H9 (cell line): ENCODE results near the gene LRRN4. TPM values are rescaled to one million over a fixed set of nuclear protein-coding genes. Genes with fewer than 3 reads are reported as not detected.

Experiments
- DNase-seq: peaks from one replicate; pipeline ENCODE4 v3.0.0-alpha.2; 2017
- H2AFZ ChIP-seq: one replicate; pipeline ENCODE4 v1.6.1; 2013; ENCODE audit warnings: mild to moderate bottlenecking, low read length, control low read depth, moderate library complexity
- H2AK5ac ChIP-seq: 2 replicates; pipeline ENCODE4 v1.6.1; 2013; ENCODE audit warnings: low read length, control low read depth, mixed read lengths; ENCODE audit not compliant: insufficient read length
- H2BK120ac ChIP-seq: one replicate; pipeline ENCODE4 v1.6.1; 2013; ENCODE audit warnings: low read depth, mild to moderate bottlenecking, low read length, control low read depth, inconsistent platforms; ENCODE audit not compliant: poor library complexity, severe bottlenecking
- H2BK12ac ChIP-seq: 2 replicates; pipeline ENCODE4 v1.6.1; 2013; ENCODE audit warnings: low read length, control low read depth, mixed read lengths, low read depth; ENCODE audit not compliant: insufficient read length
- H2BK15ac ChIP-seq: 2 replicates; pipeline ENCODE4 v1.6.1; 2013; ENCODE audit warnings: low read depth, low read length, control low read depth
- H2BK20ac ChIP-seq: one replicate; pipeline ENCODE4 v1.6.1; 2013; ENCODE audit warnings: low read depth, mild to moderate bottlenecking, low read length, control low read depth, inconsistent platforms; ENCODE audit not compliant: poor library complexity, severe bottlenecking
- H2BK5ac ChIP-seq: 2 replicates; pipeline ENCODE4 v1.6.1; 2013; ENCODE audit warnings: low read length, control low read depth, mixed read lengths; ENCODE audit not compliant: insufficient read length
- H3K14ac ChIP-seq: 2 replicates; pipeline ENCODE4 v1.6.1; 2013; ENCODE audit warnings: low read length, control low read depth; ENCODE audit not compliant: insufficient read depth
- H3K18ac ChIP-seq: 2 replicates; pipeline ENCODE4 v1.6.1; 2013; ENCODE audit warnings: low read depth, mild to moderate bottlenecking, mixed read lengths, low read length, control low read depth; ENCODE audit not compliant: insufficient read length
- H3K23ac ChIP-seq: 2 replicates; pipeline ENCODE4 v1.6.1; 2013; ENCODE audit warnings: low read length, control low read depth, mixed read lengths, low read depth; ENCODE audit not compliant: insufficient read length
- H3K23me2 ChIP-seq: 2 replicates; pipeline ENCODE4 v1.6.1; 2013; ENCODE audit warnings: low read depth, mild to moderate bottlenecking, mixed read lengths, low read length, control low read depth; ENCODE audit not compliant: insufficient read length, poor library complexity, severe bottlenecking
- H3K27ac ChIP-seq: 2 replicates; pipeline ENCODE4 v1.5.1; 2013; ENCODE audit warnings: low read length, control low read depth, mixed read lengths, low read depth; ENCODE audit not compliant: insufficient read length
- H3K27me3 ChIP-seq: 2 replicates; pipeline ENCODE4 v1.6.1; 2013; ENCODE audit warnings: low read length, control low read depth, inconsistent platforms; ENCODE audit not compliant: insufficient read depth
- H3K4ac ChIP-seq: 2 replicates; pipeline ENCODE4 v1.6.1; 2013; ENCODE audit warnings: low read depth, mild to moderate bottlenecking, control low read depth, inconsistent platforms, low read length, moderate library complexity
- H3K4me1 ChIP-seq: 2 replicates; pipeline ENCODE4 v1.6.1; 2013; ENCODE audit warnings: low read length, control low read depth, inconsistent platforms; ENCODE audit not compliant: insufficient read depth
- H3K4me2 ChIP-seq: 2 replicates; pipeline ENCODE4 v1.6.1; 2013; ENCODE audit warnings: low read length, control low read depth, mixed read lengths; ENCODE audit not compliant: insufficient read length, insufficient read depth
- H3K56ac ChIP-seq: 2 replicates; pipeline ENCODE4 v1.6.1; 2013; ENCODE audit warnings: low read depth, mild to moderate bottlenecking, mixed read lengths, low read length, control low read depth; ENCODE audit not compliant: insufficient read length
- H3K79me1 ChIP-seq: 2 replicates; pipeline ENCODE4 v1.6.1; 2013; ENCODE audit warnings: low read depth, mild to moderate bottlenecking, moderate library complexity, low read length, control low read depth, inconsistent platforms; ENCODE audit not compliant: insufficient read depth, poor library complexity, severe bottlenecking
- H3K79me2 ChIP-seq: 2 replicates; pipeline ENCODE4 v1.6.1; 2013; ENCODE audit warnings: low read length, control low read depth, inconsistent platforms; ENCODE audit not compliant: insufficient read depth
- H3K9ac ChIP-seq: 2 replicates; pipeline ENCODE4 v1.6.1; 2013; ENCODE audit warnings: low read length, control low read depth, mixed read lengths; ENCODE audit not compliant: insufficient read length; ENCODE audit errors: extremely low read depth
- H3K9me3 ChIP-seq: one replicate; pipeline ENCODE4 v1.6.1; 2013; ENCODE audit warnings: low read depth, low read length, inconsistent platforms; ENCODE audit not compliant: control insufficient read depth
- H3T11ph ChIP-seq: one replicate; pipeline ENCODE4 v1.6.1; 2013; ENCODE audit warnings: mild to moderate bottlenecking, low read length, control low read depth, inconsistent platforms
- H4K20me1 ChIP-seq: one replicate; pipeline ENCODE4 v1.6.1; 2013; ENCODE audit not compliant: control insufficient read depth, insufficient read length, insufficient read depth
- H4K5ac ChIP-seq: 2 replicates; pipeline ENCODE4 v1.6.1; 2013; ENCODE audit warnings: low read depth, mild to moderate bottlenecking, mixed read lengths, low read length, control low read depth; ENCODE audit not compliant: insufficient read length
- H4K8ac ChIP-seq: replicated peaks from 2 replicates; pipeline ENCODE4 v1.6.1; 2013; ENCODE audit warnings: low read length, control low read depth, mixed read lengths, low read depth; ENCODE audit not compliant: insufficient read length
- H4K91ac ChIP-seq: 2 replicates; pipeline ENCODE4 v1.6.1; 2013; ENCODE audit warnings: low read depth, mild to moderate bottlenecking, moderate library complexity, mixed read lengths, low read length, control low read depth; ENCODE audit not compliant: insufficient read length
- H3K27ac Mint-ChIP-seq, 3 experiments: 2 replicates in 2 of 3; 3 replicates in 1 of 3; pipeline ENCODE4 v1.8.0; 2020 to 2021; ENCODE audit warnings: mixed read lengths in 3 of 3, mild to moderate bottlenecking in 1 of 3, moderate library complexity in 1 of 3
- H3K27me3 Mint-ChIP-seq: 2 replicates; pipeline ENCODE4 v1.8.0; 2021; ENCODE audit warnings: low read depth, mild to moderate bottlenecking, moderate library complexity, mixed read lengths
- H3K36me3 Mint-ChIP-seq, 3 experiments: 2 replicates in 2 of 3; 3 replicates in 1 of 3; pipeline ENCODE4 v1.8.0; 2020 to 2021; ENCODE audit warnings: low read depth in 3 of 3, mixed read lengths in 3 of 3; ENCODE audit not compliant: insufficient read depth in 1 of 3
- H3K4me1 Mint-ChIP-seq, 2 experiments: 2 replicates each; pipeline ENCODE4 v1.8.0; 2020; ENCODE audit warnings: mixed read lengths in 2 of 2
- H3K4me3 Mint-ChIP-seq, 2 experiments: 2 replicates in 1 of 2; 3 replicates in 1 of 2; pipeline ENCODE4 v1.8.0; 2020 to 2021; ENCODE audit warnings: mild to moderate bottlenecking in 2 of 2, mixed read lengths in 2 of 2, moderate library complexity in 1 of 2
- H3K9me3 Mint-ChIP-seq, 2 experiments: 2 replicates in 1 of 2; 3 replicates in 1 of 2; pipeline ENCODE4 v1.8.0; 2020; ENCODE audit warnings: mild to moderate bottlenecking in 2 of 2, mixed read lengths in 2 of 2, moderate library complexity in 1 of 2
- CTCF ChIP-seq: fragments of 200-600 bp; sonication (generic); conservative IDR thresholded peaks from 3 replicates; pipeline ENCODE4 v1.8.0; 2021; ENCODE audit warnings: antibody characterized with exemption, mild to moderate bottlenecking
- WGBS: extraction: QIAGEN DNeasy Blood & Tissue Kit; methylation state at CpG from one replicate; pipeline ENCODE4 v1.1.7; 2013; ENCODE audit warnings: missing lambda C conversion rate, low lambda C conversion rate, mixed read lengths; ENCODE audit not compliant: insufficient read length; ENCODE audit errors: extremely low coverage; 5-methylcytosine and 5-hydroxymethylcytosine counted together
- total RNA-seq: library from RNA; stranded (reverse); gene quantifications from 2 replicates; pipeline ENCODE4 v1.2.1, GENCODE V29; 2021

The LRRN4 gene
- total RNA-seq, 1 experiment from 2014 or later, result 0.22 TPM

DNA sequence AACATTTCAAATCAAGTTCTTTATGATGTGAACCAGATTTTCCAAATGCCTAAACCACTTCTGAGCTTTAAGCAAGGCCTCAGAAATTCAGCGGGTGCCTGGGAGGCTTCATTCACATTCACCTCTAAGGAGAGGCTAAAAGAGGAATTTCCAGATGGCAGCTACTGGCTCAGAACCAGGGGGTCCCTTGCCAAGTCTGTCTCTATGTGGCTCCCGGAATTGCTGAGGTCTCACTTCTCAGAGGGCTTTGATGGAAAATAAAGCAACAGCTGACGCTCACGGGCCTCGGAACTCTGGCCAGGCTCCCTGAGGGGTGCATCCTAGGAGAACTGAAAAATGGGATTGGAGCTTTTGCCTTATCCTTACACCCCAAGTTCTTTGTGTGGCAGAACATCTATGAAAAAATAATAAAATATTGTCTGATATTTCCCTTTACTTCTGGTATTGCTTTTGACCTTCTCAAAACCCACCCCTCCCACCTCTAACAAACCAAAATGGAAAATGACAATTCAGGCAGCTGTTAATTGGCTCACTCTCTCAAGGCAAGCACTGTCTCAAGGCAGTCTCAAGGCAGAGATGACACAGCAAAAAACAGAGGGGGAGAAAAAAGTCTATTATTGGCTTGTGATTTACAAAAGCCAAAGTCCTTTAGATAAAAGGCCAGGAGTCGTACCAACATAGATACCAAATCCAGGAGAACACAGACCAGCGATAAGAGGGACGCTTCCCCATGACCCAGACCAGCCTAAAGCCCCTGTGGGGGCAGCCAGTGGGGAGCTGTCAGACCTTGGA lies 21.8 kb upstream of the LRRN4 start:
- Histone ChIP-seq H3K27ac (no peak overlapping the region), H2BK20ac (no peak overlapping the region), H2AK5ac (no peak overlapping the region), H2BK120ac (no peak overlapping the region), H3K23ac (no peak overlapping the region), H4K20me1 (no peaks in the 10 kb centered on the region), H3K4ac (no peak overlapping the region), H2AFZ (no peak overlapping the region), H3T11ph (no peak overlapping the region), H3K9me3 (no peaks in the 10 kb centered on the region), H4K5ac (no peak overlapping the region), H3K79me2 (no peaks in the 10 kb centered on the region), H3K27me3 (no peaks in the 10 kb centered on the region), H4K8ac (no peak overlapping the region), H3K14ac (no peak overlapping the region), H3K4me1 (no peaks in the 10 kb centered on the region), H3K23me2 (no peaks in the 10 kb centered on the region), H4K91ac (no peak overlapping the region), H3K79me1 (no peaks in the 10 kb centered on the region), H3K9ac (no peak overlapping the region), H2BK12ac (no peak overlapping the region), H3K4me2 (no peak overlapping the region), H2BK5ac (no peak overlapping the region), H3K56ac (no peak overlapping the region), H2BK15ac (no peak overlapping the region), H3K18ac (no peak overlapping the region)
- DNase-seq, result no peak
- Mint-ChIP-seq H3K4me3 (no peak overlapping the region), H3K9me3 (no peaks in the 10 kb centered on the region), H3K27me3 (peaks cover 2% of the 10 kb centered on the region; the same call in 1 of the 2 replicates), H3K4me1 (0 out of 4 replicates have a peak, but pooled peaks cover 0 to 2% of the 10 kb centered on the region in 2 experiments), H3K27ac (peak overlapping the region in 1 of 3 experiments; percentile 87; a peak in 1 of 7 replicates), H3K36me3 (peaks cover 9 to 15% (median 11%) of the 10 kb centered on the region in 3 experiments; a peak in 6 of 7 replicates)
- no peak for TF ChIP-seq CTCF
- WGBS, result no CpG with 5 or more reads among the region's 8 CpGs
